Suprapubic skin (tissue), 4 donors: Measurements from ENCODE around the gene PEAR1.

ENCODE experiments used
- CTCF ChIP-seq, 2 donors: fragments of 200-600 bp in 1 of 2; fragments of 450-650 bp in 1 of 2; sonication (generic) in 1 of 2; IDR thresholded peaks; one replicate each; pipeline ENCODE4 v1.5.1; 2016 to 2019; ENCODE audit warnings: antibody characterized with exemption in 2 of 2, mild to moderate bottlenecking in 1 of 2, moderate library complexity in 1 of 2
- POLR2A ChIP-seq, 2 donors: fragments of 450-650 bp; IDR thresholded peaks; one replicate each; pipeline ENCODE4 v1.6.1; 2017; ENCODE audit warnings: antibody characterized with exemption in 2 of 2, mild to moderate bottlenecking in 2 of 2, moderate library complexity in 2 of 2
- POLR2AphosphoS5 ChIP-seq, 3 donors: sonication (generic); formaldehyde crosslinking; IDR thresholded peaks; one replicate each; pipeline ENCODE4 v1.6.1; 2017; ENCODE audit warnings: antibody characterized with exemption in 3 of 3

- TF ChIP-seq CTCF (IDR thresholded peaks at IDR 0.05) (no peak), POLR2AphosphoS5 (IDR thresholded peaks at IDR 0.05) (no peak), POLR2A (IDR thresholded peaks at IDR 0.05) (no peak)
These were observed 53.6 kb downstream of the PEAR1 start for GRCh38 chr1:156947127-156947526.
